Prostate gland (tissue), 2 donors: ENCODE measurements around the gene BGLAP. TPM values are rescaled to one million over a fixed set of nuclear protein-coding genes. Genes with fewer than 3 reads are reported as not detected.

ENCODE experiments used
- DNase-seq: peaks from one replicate; pipeline ENCODE4 v3.0.0-alpha.2; 2019; ENCODE audit warnings: low spot score
- H3K27ac ChIP-seq, 2 donors: fragments of 200-600 bp; sonication (generic); 2 replicates each; pipeline ENCODE4 v1.5.1; 2017 to 2019
- H3K27me3 ChIP-seq: fragments of 200-600 bp; sonication (generic); replicated peaks from 2 replicates; pipeline ENCODE4 v1.5.1; 2019; ENCODE audit not compliant: insufficient read depth
- H3K36me3 ChIP-seq, 2 donors: fragments of 200-600 bp; sonication (generic); 1 replicate in 1 of 2; 2 replicates in 1 of 2; pipeline versions ENCODE4 v1.5.1 to v1.8.1; 2017 to 2019
- H3K4me1 ChIP-seq: fragments of 200-600 bp; sonication (generic); replicated peaks from 2 replicates; pipeline ENCODE4 v1.5.1; 2019
- H3K4me3 ChIP-seq, 2 donors: fragments of 200-600 bp; sonication (generic); 2 replicates each; pipeline ENCODE4 v1.5.1; 2017 to 2019
- H3K9me3 ChIP-seq: fragments of 200-600 bp; sonication (generic); 2 replicates; pipeline ENCODE4 v1.5.1; 2017
- POLR2A ChIP-seq: fragments of 450-650 bp; IDR thresholded peaks from one replicate; pipeline ENCODE4 v1.6.1; 2016; ENCODE audit warnings: antibody characterized with exemption, mild to moderate bottlenecking
- POLR2AphosphoS5 ChIP-seq: sonication (generic); formaldehyde crosslinking; IDR thresholded peaks from one replicate; pipeline ENCODE4 v1.6.1; 2017; ENCODE audit warnings: antibody characterized with exemption
- WGBS: methylation state at CpG from one replicate; pipeline ENCODE4 v1.1.5; 2018; 5-methylcytosine and 5-hydroxymethylcytosine counted together
- intact Hi-C: fragments of 100-400 bp; cut with DNase I; formaldehyde crosslinking; loops from one replicate; pipeline ENCODE4 v1.14.2; 2022
- total RNA-seq, 2 donors: library from RNA; depleted of rRNA; stranded (reverse); fragments of >200 nt; gene quantifications; one replicate each; pipeline ENCODE4 v1.1.0, GENCODE V29; 2016
- TF ChIP-seq, protein P1 (sequence below), 4 experiments: fragments of 200-600 bp in 2 of 4; fragments of 450-650 bp in 2 of 4; sonication (generic) in 2 of 4; IDR thresholded peaks; 1 replicate in 3 of 4; 2 replicates in 1 of 4; pipeline ENCODE4 v1.5.1; 2016 to 2019; ENCODE audit warnings: antibody characterized with exemption in 4 of 4, mild to moderate bottlenecking in 2 of 4, moderate library complexity in 2 of 4

Gene BGLAP
- total RNA-seq, 2 donors from 2014 or later: 1.8 to 5.7 TPM

DNA sequence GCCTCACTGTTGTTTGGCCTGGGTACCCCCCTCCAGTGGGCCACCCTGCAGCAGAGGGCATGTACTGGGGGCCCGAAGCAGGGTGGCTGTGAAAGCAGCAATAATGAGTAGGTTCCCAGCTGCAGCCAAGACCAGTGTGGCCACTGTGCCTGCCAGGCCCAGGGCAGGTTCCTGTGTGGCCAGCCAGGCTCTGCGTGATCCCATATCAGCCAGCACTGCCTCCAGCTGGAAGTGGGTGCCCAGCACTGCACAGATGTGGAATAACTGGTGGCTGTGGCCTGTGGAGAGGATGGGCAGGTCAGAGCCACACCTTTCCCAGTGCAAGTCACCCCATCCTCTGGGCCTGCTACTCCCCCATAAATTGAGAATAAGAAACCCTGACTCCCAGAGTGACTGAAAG is 2.1 kb downstream of the BGLAP start:
- no peak for DNase-seq
- 91% methylated on average over 2 of the region's 2 CpGs for WGBS
- Histone ChIP-seq H3K27ac (no peak overlapping the region), H3K27me3 (no peaks in the 10 kb centered on the region), H3K9me3 (no peaks in the 10 kb centered on the region), H3K36me3 (no peaks in the 10 kb centered on the region), H3K4me1 (no peaks in the 10 kb centered on the region), H3K4me3 (no peak overlapping the region)
- intact Hi-C loops: no loop called here
- no peak for TF ChIP-seq POLR2A
- TF ChIP-seq, protein P1, sequence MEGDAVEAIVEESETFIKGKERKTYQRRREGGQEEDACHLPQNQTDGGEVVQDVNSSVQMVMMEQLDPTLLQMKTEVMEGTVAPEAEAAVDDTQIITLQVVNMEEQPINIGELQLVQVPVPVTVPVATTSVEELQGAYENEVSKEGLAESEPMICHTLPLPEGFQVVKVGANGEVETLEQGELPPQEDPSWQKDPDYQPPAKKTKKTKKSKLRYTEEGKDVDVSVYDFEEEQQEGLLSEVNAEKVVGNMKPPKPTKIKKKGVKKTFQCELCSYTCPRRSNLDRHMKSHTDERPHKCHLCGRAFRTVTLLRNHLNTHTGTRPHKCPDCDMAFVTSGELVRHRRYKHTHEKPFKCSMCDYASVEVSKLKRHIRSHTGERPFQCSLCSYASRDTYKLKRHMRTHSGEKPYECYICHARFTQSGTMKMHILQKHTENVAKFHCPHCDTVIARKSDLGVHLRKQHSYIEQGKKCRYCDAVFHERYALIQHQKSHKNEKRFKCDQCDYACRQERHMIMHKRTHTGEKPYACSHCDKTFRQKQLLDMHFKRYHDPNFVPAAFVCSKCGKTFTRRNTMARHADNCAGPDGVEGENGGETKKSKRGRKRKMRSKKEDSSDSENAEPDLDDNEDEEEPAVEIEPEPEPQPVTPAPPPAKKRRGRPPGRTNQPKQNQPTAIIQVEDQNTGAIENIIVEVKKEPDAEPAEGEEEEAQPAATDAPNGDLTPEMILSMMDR (IDR thresholded peaks at IDR 0.05): no peak
- TF ChIP-seq POLR2AphosphoS5: no peak

DNA sequence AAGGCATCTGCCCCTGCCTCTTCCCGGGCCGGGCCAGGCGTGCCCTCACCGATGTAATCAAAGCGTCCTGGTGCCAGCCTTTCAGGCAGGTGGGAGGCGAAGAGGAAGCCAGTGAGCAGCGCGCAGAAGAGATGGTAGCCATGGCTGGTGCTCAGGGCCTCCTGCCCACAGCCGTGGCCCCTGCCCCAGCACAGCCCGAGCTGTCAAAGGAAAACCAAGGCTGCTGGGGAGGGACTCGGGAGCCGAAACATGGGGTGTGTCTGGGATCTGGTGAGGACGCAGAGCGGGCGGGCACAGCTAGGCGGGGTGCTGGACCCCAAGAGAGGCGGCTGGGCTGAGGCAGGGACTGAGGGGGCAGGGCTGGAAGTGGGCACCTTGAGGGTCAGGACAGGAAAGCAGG is 2.7 kb downstream of the BGLAP start:
- H3K27me3 ChIP-seq: no peaks in the 10 kb centered on the region
- DNase-seq: no peak
- H3K36me3 ChIP-seq: no peaks in the 10 kb centered on the region
- H3K4me3 ChIP-seq: no peak overlapping the region
- intact Hi-C loops: no loop called here
- 84% methylated on average over 17 of the region's 17 CpGs for WGBS
- TF ChIP-seq, protein P1 (IDR thresholded peaks at IDR 0.05): no peak
- TF ChIP-seq POLR2A (no peak), POLR2AphosphoS5 (no peak)
- no peaks in the 10 kb centered on the region for H3K9me3 ChIP-seq
- no peak overlapping the region for H3K27ac ChIP-seq
- no peaks in the 10 kb centered on the region for H3K4me1 ChIP-seq

- H3K27me3 ChIP-seq: no peaks in the 10 kb centered on the region
- no peak for DNase-seq
- no peaks in the 10 kb centered on the region for H3K4me1 ChIP-seq
- intact Hi-C loops: no loop called here
- 10% methylated on average over 53 of the region's 69 CpGs for WGBS
- H3K36me3 ChIP-seq: peaks cover 4 to 5% of the 10 kb centered on the region in 2 donors
- no peak overlapping the region for H3K27ac ChIP-seq
- H3K9me3 ChIP-seq: no peaks in the 10 kb centered on the region
- TF ChIP-seq, protein P1 (IDR thresholded peaks at IDR 0.05): no peak
- TF ChIP-seq POLR2A (no peak), POLR2AphosphoS5 (no peak)
- peak overlapping the region; percentile 5 to 18 for H3K4me3 ChIP-seq
Measured at GRCh38 chr1:156245451-156246232, 3.7 kb downstream of the BGLAP start.

DNA sequence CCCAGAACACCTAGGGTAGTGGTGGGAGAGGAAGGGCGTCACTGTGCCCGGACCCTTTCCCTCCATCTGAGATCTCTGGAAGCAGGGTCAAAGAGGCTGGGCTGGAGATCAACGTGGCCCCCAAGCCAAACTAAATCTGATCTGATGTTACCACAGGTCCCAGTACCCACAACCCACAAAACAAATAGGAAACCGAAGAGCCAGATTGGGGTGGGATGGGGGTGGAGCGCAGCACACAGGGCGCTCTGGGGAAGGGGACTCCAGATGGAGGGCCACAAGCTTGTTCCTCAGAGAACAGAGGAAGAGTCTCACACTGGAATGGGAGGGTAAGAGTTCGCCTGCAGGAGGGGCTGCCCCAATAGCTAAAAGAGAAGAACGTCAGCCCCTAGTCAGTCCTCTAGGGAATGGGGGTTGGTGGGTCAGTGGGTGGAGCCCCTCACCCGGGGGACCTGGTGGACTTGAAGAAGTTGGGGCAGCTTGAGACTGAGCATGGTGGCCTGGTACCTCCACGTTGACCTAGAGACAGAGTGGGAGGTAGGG is 4.3 kb downstream of the BGLAP start:
- WGBS: 76% methylated on average over 10 of the region's 10 CpGs

More for the DNA sequence above, 4.3 kb downstream of the BGLAP start:
- TF ChIP-seq, protein P1 (IDR thresholded peaks at IDR 0.05): no peak
- TF ChIP-seq POLR2AphosphoS5 (no peak), POLR2A (no peak)
- Histone ChIP-seq H3K36me3 (peaks cover 9 to 12% of the 10 kb centered on the region in 2 donors), H3K27me3 (no peaks in the 10 kb centered on the region), H3K4me1 (no peaks in the 10 kb centered on the region), H3K27ac (no peak overlapping the region), H3K9me3 (no peaks in the 10 kb centered on the region), H3K4me3 (no peak overlapping the region)
- no peak for DNase-seq
- intact Hi-C loops: no loop called here
